Stimulated activated CD8-positive, alpha-beta memory T cell treated with anti-CD3 and anti-CD28 coated beads, Interleukin-2, amount 100 ng/mL, for 48 hours (primary cell): Measurements from ENCODE around the gene SPAG16.
"Not testable (repeated sequence)": the region's sequence is repeated elsewhere in the genome, so short reads cannot be mapped to it uniquely, and the experiment has no call there.

ENCODE experiments used
- DNase-seq, 2 donors: peaks; one replicate each; pipeline ENCODE4 v3.0.0-alpha.2; 2020; ENCODE audit warnings: low read depth in 2 of 2

The SPAG16 gene

GRCh38 chr2:213408426-213409070 lies 124.3 kb downstream of the SPAG16 start:
- not testable (repeated sequence) for DNase-seq

- DNase-seq, result not testable (repeated sequence)
These were observed 126.4 kb downstream of the SPAG16 start for GRCh38 chr2:213410687-213411086.

GRCh38 chr2:213411582-213412289 lies 127.5 kb downstream of the SPAG16 start:
- no peak for DNase-seq

- no peak for DNase-seq
These were observed 130.8 kb downstream of the SPAG16 start for GRCh38 chr2:213415093-213415492.

- no peak for DNase-seq
These were observed 132.6 kb downstream of the SPAG16 start for GRCh38 chr2:213416832-213417231.

- no peak for DNase-seq
These were observed 135.7 kb downstream of the SPAG16 start for GRCh38 chr2:213419980-213420379.

GRCh38 chr2:213420828-213421385 lies 136.6 kb downstream of the SPAG16 start:
- DNase-seq, result no peak

GRCh38 chr2:213422211-213422610 lies 137.9 kb downstream of the SPAG16 start:
- DNase-seq, result no peak

GRCh38 chr2:213425618-213426017 lies 141.4 kb downstream of the SPAG16 start:
- no peak for DNase-seq

GRCh38 chr2:213429516-213429915 lies 145.3 kb downstream of the SPAG16 start:
- DNase-seq, result no peak

- no peak for DNase-seq
These were observed 159.7 kb downstream of the SPAG16 start for GRCh38 chr2:213443921-213444320.

GRCh38 chr2:213451542-213452239 lies 167.4 kb downstream of the SPAG16 start:
- no peak for DNase-seq

GRCh38 chr2:213455316-213456008 lies 171.2 kb downstream of the SPAG16 start:
- DNase-seq, result no peak

- no peak for DNase-seq
These were observed 191.2 kb downstream of the SPAG16 start for GRCh38 chr2:213475433-213475832.

GRCh38 chr2:213476641-213477040 lies 192.4 kb downstream of the SPAG16 start:
- no peak for DNase-seq

GRCh38 chr2:213490087-213490486 lies 205.8 kb downstream of the SPAG16 start:
- no peak for DNase-seq

- DNase-seq, result no peak
These were observed 207.1 kb downstream of the SPAG16 start for GRCh38 chr2:213491376-213491775.

- no peak for DNase-seq
These were observed 212.0 kb downstream of the SPAG16 start for GRCh38 chr2:213496226-213496625.

- DNase-seq, result no peak
These were observed 216.6 kb downstream of the SPAG16 start for GRCh38 chr2:213500881-213501280.

GRCh38 chr2:213524164-213524563 lies 239.9 kb downstream of the SPAG16 start:
- no peak for DNase-seq

- no peak for DNase-seq
These were observed 253.3 kb downstream of the SPAG16 start for GRCh38 chr2:213537579-213537978.

GRCh38 chr2:213544940-213545339 lies 260.7 kb downstream of the SPAG16 start:
- DNase-seq, result no peak
